Small intestine (tissue), 7 donors: ENCODE data around the gene SCN7A. TPM values are rescaled to one million over a fixed set of nuclear protein-coding genes. Genes with fewer than 3 reads are reported as not detected.

ENCODE experiments used
- DNase-seq, 2 donors: peaks; one replicate each; pipeline versions ENCODE4 v3.0.0 to v3.0.0-alpha.2; 2013
- FAIRE-seq: peaks from 2 replicates; lab custom pipeline; 2012; peaks lifted over from hg19 to GRCh38; lab: Jason Lieb, UNC
- H3K27ac ChIP-seq, 3 donors: one replicate each; pipeline ENCODE4 v1.5.1; 2013; ENCODE audit warnings: low read length in 2 of 3, mild to moderate bottlenecking in 2 of 3, control low read depth in 1 of 3, inconsistent platforms in 1 of 3, low read depth in 1 of 3, moderate library complexity in 1 of 3
- H3K27me3 ChIP-seq, 3 donors: one replicate each; pipeline ENCODE4 v1.6.1; 2013; ENCODE audit warnings: low read length in 3 of 3, inconsistent platforms in 1 of 3; ENCODE audit not compliant: control insufficient read depth in 3 of 3, insufficient read depth in 3 of 3
- H3K36me3 ChIP-seq, 3 donors: one replicate each; pipeline ENCODE4 v1.6.1; 2013; ENCODE audit warnings: low read length in 3 of 3, inconsistent platforms in 1 of 3, low read depth in 1 of 3, mild to moderate bottlenecking in 1 of 3, moderate library complexity in 1 of 3; ENCODE audit not compliant: control insufficient read depth in 3 of 3, insufficient read depth in 2 of 3
- H3K4me1 ChIP-seq, 3 donors: one replicate each; pipeline ENCODE4 v1.6.1; 2013; ENCODE audit warnings: low read length in 2 of 3, inconsistent platforms in 1 of 3, low read depth in 1 of 3, mild to moderate bottlenecking in 1 of 3, moderate library complexity in 1 of 3; ENCODE audit not compliant: control insufficient read depth in 3 of 3, insufficient read depth in 2 of 3
- H3K4me3 ChIP-seq, 3 donors: one replicate each; pipeline ENCODE4 v1.5.1; 2013; ENCODE audit warnings: low read length in 3 of 3, control low read depth in 1 of 3, inconsistent platforms in 1 of 3, low read depth in 1 of 3, mild to moderate bottlenecking in 1 of 3, moderate library complexity in 1 of 3
- H3K9me3 ChIP-seq, 2 donors: one replicate each; pipeline ENCODE4 v1.6.1; 2013; ENCODE audit warnings: low read depth in 1 of 2, low read length in 1 of 2; ENCODE audit not compliant: control insufficient read depth in 2 of 2, insufficient read depth in 1 of 2
- WGBS, 3 donors: extraction: QIAGEN DNeasy Blood & Tissue Kit; methylation state at CpG; one replicate each; pipeline ENCODE4 v1.1.7; 2013; 5-methylcytosine and 5-hydroxymethylcytosine counted together
- polyA plus RNA-seq, 4 donors: library from polyadenylated mRNA; stranded (reverse) in 3 of 4; unstranded in 1 of 4; fragments of 200-250 nt in 3 of 4; fragments of 120-200 nt in 1 of 4; gene quantifications; one replicate each; pipeline versions ENCODE4 v1.2.1 to v1.2.3, GENCODE V29; 2013
- donor health status: healthy with polysubstance abuse.
- donor health status: control.
- donor health status: control.
- donor health status: Bipolar disorder and iron deficiency.
- donor health status: healthy.

Gene SCN7A
- polyA plus RNA-seq, 4 donors, result 0.27 to 3.2 (median 1.7) TPM; not detected in 1

DNA sequence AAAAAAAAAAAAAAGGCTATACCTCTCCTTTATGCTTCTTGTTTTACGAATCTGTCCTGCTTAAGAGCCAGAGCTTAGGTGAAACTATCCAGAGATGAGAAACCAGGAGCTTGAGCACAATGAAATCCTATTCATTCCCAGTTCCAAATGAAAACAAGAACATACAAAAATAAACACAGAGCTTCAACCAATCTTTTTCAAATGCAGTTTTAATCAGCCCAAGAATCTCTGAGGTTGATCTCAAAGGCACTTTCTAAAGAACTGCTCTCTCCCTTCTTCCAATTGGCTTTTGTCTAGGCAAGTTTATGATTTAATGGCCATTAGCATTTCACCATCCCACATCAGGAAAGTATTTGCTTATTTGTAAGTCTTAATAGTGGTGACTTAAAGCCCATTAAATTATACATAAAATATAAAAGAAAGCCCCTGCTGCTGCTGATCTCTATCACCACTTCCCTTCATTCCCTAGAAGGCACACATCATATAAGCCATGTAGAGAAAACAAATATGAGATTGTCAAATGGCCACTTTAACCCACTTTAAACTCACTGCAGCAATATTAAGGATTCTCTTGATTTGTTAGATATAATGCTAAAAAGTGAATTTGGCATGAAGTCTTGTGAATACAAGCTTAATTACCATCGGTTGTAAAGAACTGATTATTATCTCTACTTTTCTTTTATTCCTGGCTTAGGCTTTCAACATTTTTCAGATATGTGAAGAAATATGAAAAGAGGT lies 89.0 kb downstream of the SCN7A start:
- Histone ChIP-seq H3K9me3 (no peaks in the 10 kb centered on the region), H3K36me3 (no peaks in the 10 kb centered on the region), H3K27ac (no peak overlapping the region), H3K27me3 (no peaks in the 10 kb centered on the region), H3K4me3 (no peak overlapping the region), H3K4me1 (no peaks in the 10 kb centered on the region)
- 44 to 79% (median 54%) methylated on average over 2 of the region's 2 CpGs for WGBS, 3 donors
- no peak for FAIRE-seq
- DNase-seq, result no peak

DNA sequence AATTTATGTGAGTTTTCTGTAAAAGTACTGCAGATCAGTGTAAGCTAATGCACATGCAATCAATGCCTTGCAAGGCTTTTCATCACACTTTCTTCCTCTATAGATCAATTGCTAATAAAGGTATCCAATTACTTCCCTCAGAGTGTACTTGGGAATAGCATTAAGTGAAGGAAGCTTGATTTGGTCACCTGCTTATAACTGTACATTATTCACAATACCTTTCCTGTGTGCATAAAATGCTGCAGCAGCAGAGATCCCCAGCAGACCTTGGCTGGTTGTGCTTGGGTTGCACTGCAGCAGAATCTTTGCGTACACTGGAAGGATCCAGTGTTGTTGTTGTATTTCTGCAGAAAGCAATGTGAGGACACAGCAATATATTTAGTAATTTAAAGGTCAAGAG lies 99.8 kb downstream of the SCN7A start:
- no peak overlapping the region for H3K27ac ChIP-seq
- DNase-seq (no peak), FAIRE-seq (no peak)
- H3K4me3 ChIP-seq, result no peak overlapping the region
- H3K27me3 ChIP-seq, result no peaks in the 10 kb centered on the region
- H3K36me3 ChIP-seq, result no peaks in the 10 kb centered on the region
- no peaks in the 10 kb centered on the region for H3K9me3 ChIP-seq
- 93 to 100% (median 93%) methylated on average over 1 of the region's 1 CpG for WGBS, 3 donors
- no peaks in the 10 kb centered on the region for H3K4me1 ChIP-seq

DNA sequence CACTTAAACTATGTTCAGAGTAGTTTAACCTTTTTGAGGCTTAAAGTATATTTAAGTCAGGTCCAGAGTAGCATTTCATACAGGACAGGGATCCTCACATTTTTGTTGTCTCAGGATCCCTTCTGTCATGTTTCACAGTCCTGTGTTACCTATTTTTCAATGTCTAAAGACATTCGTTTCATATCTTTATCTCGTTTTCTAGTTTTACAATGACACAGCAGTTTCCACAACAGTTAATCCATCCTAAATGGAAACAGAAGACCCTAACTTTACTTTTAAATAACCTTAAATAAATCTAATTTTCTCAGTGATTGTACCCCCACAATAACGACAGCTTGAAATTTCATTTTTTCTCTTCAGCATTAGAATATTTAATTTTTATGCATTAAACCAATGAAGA lies 101.0 kb downstream of the SCN7A start:
- Histone ChIP-seq H3K4me1 (no peaks in the 10 kb centered on the region), H3K9me3 (no peaks in the 10 kb centered on the region), H3K4me3 (no peak overlapping the region), H3K27me3 (no peaks in the 10 kb centered on the region), H3K36me3 (no peaks in the 10 kb centered on the region), H3K27ac (no peak overlapping the region)
- no peak for FAIRE-seq
- no peak for DNase-seq
- 64 to 75% (median 71%) methylated on average over 3 of the region's 3 CpGs for WGBS, 3 donors

GRCh38 chr2:166388481-166389070 lies 105.5 kb downstream of the SCN7A start:
- DNase-seq (peak in 1 of 2 donors; percentile 2), FAIRE-seq (no peak)
- H3K4me3 ChIP-seq, result no peak overlapping the region
- no peaks in the 10 kb centered on the region for H3K9me3 ChIP-seq
- H3K4me1 ChIP-seq, result no peaks in the 10 kb centered on the region
- H3K27me3 ChIP-seq, result no peaks in the 10 kb centered on the region
- no peaks in the 10 kb centered on the region for H3K36me3 ChIP-seq
- 29 to 53% (median 39%) methylated on average over 3 of the region's 3 CpGs for WGBS, 3 donors
- H3K27ac ChIP-seq, result no peak overlapping the region

DNA sequence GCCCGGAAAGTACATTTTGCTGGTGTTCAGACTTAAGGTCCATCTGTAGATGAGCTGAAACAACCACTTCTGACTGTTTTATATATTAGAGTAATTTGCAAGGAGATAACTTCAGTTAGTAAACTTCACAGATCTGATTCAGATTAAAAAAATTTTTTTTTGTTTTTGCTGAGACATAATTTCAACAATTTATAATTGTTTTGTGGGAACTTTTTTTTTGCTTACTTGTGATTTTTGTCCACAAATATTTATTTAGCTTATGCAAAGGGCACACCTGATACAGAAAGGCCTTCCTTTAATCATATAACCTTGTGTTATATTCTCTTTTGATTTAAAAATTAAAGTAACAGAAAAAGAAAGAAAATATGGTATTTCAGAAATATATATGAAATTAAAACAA lies 108.7 kb downstream of the SCN7A start:
- no peaks in the 10 kb centered on the region for H3K27me3 ChIP-seq
- no peaks in the 10 kb centered on the region for H3K9me3 ChIP-seq
- WGBS, 3 donors, result 96 to 100% (median 100%) methylated on average over 1 of the region's 1 CpG
- H3K36me3 ChIP-seq, result no peaks in the 10 kb centered on the region
- no peak overlapping the region for H3K4me3 ChIP-seq
- no peaks in the 10 kb centered on the region for H3K4me1 ChIP-seq
- DNase-seq (no peak), FAIRE-seq (no peak)
- H3K27ac ChIP-seq, result no peak overlapping the region

DNA sequence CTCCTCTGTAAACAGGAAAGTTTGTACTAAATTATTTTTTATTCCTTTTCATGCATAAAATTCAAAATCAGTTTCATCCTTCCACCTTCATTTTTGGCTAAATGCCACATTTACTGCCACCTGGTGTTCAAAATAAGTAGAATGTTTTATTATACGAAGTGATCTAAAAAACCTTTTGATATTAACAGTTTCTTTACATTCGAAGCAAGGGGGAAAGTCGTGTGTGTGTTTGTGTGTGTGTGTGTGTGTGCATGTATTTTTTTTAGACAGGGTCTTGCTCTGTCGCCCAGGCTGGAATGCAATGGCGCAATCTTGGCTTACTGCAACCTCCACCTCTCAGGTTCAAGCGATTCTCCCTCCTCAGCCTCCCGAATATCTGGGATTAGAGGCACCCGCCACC lies 109.3 kb downstream of the SCN7A start:
- no peaks in the 10 kb centered on the region for H3K4me1 ChIP-seq
- H3K4me3 ChIP-seq, result no peak overlapping the region
- H3K9me3 ChIP-seq, result no peaks in the 10 kb centered on the region
- no peaks in the 10 kb centered on the region for H3K36me3 ChIP-seq
- H3K27ac ChIP-seq, result no peak overlapping the region
- peak; percentile 32 to 39 for DNase-seq
- WGBS, 3 donors, result 56 to 63% (median 61%) methylated on average over 8 of the region's 8 CpGs
- H3K27me3 ChIP-seq, result no peaks in the 10 kb centered on the region
- peak; percentile 68 for FAIRE-seq

DNA sequence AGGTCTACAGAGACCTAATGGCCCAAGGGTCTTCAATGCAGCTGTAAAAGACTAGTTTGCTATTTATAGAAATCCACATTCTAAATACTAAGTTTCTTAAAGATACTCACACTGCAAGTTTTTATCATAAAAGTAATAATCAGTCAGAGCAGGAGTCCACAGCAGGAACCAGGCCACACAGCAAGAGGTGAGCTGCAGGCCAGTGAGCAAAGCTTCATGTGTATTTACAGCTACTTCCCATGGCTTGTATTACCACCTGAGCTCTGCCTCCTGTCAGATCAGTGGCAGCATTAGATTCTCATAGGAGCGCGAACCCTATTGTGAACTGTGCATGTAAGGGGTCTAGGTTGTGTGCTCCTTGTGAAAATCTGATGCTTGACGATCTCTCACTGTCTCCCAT lies 111.6 kb downstream of the SCN7A start:
- Histone ChIP-seq H3K36me3 (no peaks in the 10 kb centered on the region), H3K9me3 (no peaks in the 10 kb centered on the region), H3K4me1 (no peaks in the 10 kb centered on the region), H3K27me3 (peaks cover 0 to 4% (median 0%) of the 10 kb centered on the region in 3 donors), H3K27ac (no peak overlapping the region), H3K4me3 (no peak overlapping the region)
- WGBS, 3 donors, result 88 to 92% (median 91%) methylated on average over 3 of the region's 3 CpGs
- no peak for DNase-seq
- no peak for FAIRE-seq

GRCh38 chr2:166380615-166381014 lies 113.4 kb downstream of the SCN7A start:
- H3K4me1 ChIP-seq, result no peaks in the 10 kb centered on the region
- FAIRE-seq, result no peak
- DNase-seq, result no peak
- H3K4me3 ChIP-seq, result no peak overlapping the region
- H3K27ac ChIP-seq, result no peak overlapping the region
- no peaks in the 10 kb centered on the region for H3K9me3 ChIP-seq
- H3K27me3 ChIP-seq, result peaks cover 0 to 14% (median 0%) of the 10 kb centered on the region in 3 donors
- 18 to 46% (median 43%) methylated on average over 1 of the region's 1 CpG for WGBS, 3 donors
- H3K36me3 ChIP-seq, result no peaks in the 10 kb centered on the region
